ENCODE measurements around the gene FLT1.

The FLT1 gene

GRCh38 chr13:28485996-28486543 is 8.9 kb downstream of the FLT1 start:
- TF ChIP-seq POLR2AphosphoS5 (IDR thresholded peaks at IDR 0.05; ENCODE audit: low read depth, low read length) (no peak), FOXP2 (optimal IDR thresholded peaks at IDR 0.05; ENCODE audit: borderline replicate concordance, extremely low read depth, extremely low read length, insufficient read depth) (no peak), REST (IDR thresholded peaks at IDR 0.05; ENCODE audit: insufficient read depth in 1 of 2, low read depth in 2 of 2, low read length in 2 of 2) (no peak)

- TF ChIP-seq POLR2AphosphoS5 (IDR thresholded peaks at IDR 0.05; ENCODE audit: low read depth, low read length) = no peak
Observed at GRCh38 chr13:28485551-28485950, 9.4 kb downstream of the FLT1 start.

GRCh38 chr13:28485097-28485496 is 9.8 kb downstream of the FLT1 start:
- TF ChIP-seq SIN3A (IDR thresholded peaks at IDR 0.05; ENCODE audit: borderline replicate concordance, insufficient read depth, low read length) = no peak
- no peak for TF ChIP-seq POLR2AphosphoS5 (IDR thresholded peaks at IDR 0.05; ENCODE audit: low read depth, low read length)
- no peak for TF ChIP-seq REST (IDR thresholded peaks at IDR 0.05; ENCODE audit: insufficient read depth in 1 of 2, low read depth in 2 of 2, low read length in 2 of 2)
- TF ChIP-seq TAF1 (IDR thresholded peaks at IDR 0.05; ENCODE audit: borderline replicate concordance, insufficient read depth, low read length) = no peak
- TF ChIP-seq FOXP2 (optimal IDR thresholded peaks at IDR 0.05; ENCODE audit: borderline replicate concordance, extremely low read depth, extremely low read length, insufficient read depth) = no peak

DNA sequence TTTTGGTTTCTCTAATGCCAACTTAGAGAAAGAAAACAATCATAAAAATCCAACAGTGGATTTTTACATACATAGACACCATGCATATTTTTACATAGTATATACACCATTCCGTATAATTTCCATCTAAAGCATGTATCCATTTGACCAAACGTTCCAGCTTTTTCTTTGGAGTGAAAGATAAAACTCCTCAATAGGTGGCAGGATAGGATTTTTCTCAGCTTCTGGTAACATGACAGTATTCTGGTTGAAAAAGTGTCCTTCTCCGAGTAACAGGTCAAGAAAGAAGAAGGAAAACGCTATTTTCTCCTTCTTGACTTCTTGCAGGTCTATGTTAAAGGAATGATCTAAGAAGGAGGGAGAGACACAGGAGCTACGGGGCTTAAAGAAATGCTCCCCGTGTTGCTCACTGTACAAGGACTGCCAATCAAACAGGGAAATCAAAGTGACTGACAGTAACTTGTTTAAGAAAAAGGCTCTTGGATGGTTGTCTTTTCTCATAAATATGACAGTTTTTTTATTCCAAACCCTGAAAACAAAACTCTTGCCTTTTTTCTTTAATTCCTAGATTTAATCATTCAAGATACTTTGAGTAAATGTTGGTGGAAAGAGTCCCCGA is 11.5 kb downstream of the FLT1 start:
- TF ChIP-seq SIN3A (IDR thresholded peaks at IDR 0.05; ENCODE audit: borderline replicate concordance, insufficient read depth, low read length) (no peak), TAF1 (IDR thresholded peaks at IDR 0.05; ENCODE audit: borderline replicate concordance, insufficient read depth, low read length) (no peak), POLR2AphosphoS5 (IDR thresholded peaks at IDR 0.05; ENCODE audit: low read depth, low read length) (no peak)

DNA sequence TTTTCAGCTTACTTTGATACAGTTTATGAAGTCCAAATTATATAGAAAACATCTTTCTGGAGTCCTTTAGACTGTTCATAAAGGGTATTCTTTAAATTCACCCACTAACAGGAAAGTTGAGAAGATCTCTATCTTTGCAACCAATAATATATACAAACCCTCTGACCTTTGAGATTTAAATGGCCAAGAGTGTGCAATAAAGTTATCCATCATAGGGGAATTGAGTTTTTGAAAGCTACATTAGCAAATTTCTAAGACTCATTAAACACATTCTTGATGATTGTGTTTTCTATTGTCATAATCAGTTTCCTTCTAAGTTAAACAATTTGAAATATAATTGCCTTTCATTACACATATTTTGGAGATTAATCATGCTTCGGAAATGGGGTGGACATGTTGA is 15.9 kb downstream of the FLT1 start:
- no peak for TF ChIP-seq SIN3A (IDR thresholded peaks at IDR 0.05; ENCODE audit: borderline replicate concordance, insufficient read depth, low read length)
- no peak for TF ChIP-seq TAF1 (IDR thresholded peaks at IDR 0.05; ENCODE audit: borderline replicate concordance, insufficient read depth, low read length)
- no peak for TF ChIP-seq FOXP2 (optimal IDR thresholded peaks at IDR 0.05; ENCODE audit: borderline replicate concordance, extremely low read depth, extremely low read length, insufficient read depth)
- TF ChIP-seq POLR2AphosphoS5 (IDR thresholded peaks at IDR 0.05; ENCODE audit: low read depth, low read length) = no peak
- TF ChIP-seq REST (IDR thresholded peaks at IDR 0.05; ENCODE audit: insufficient read depth in 1 of 2, low read depth in 2 of 2, low read length in 2 of 2) = no peak

DNA sequence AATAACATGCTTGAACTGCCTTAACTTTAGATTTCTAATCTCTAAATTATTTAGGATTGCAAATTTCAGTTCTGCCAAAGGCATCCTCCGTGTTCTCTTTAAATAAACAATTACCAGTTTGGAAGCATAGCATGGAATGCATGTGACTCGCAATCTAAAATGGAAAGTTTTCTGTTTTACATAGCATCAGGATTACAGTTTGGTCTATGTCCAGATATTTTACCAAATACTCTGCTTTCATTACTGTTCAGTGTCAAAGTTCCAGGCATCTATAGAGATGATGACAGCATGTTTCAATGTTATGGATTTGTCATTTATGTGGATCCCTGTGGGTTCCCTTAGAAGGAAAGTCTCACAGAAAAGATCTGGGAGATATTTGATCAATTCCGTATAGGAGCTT is 16.8 kb downstream of the FLT1 start:
- no peak for TF ChIP-seq FOXP2 (optimal IDR thresholded peaks at IDR 0.05; ENCODE audit: borderline replicate concordance, extremely low read depth, extremely low read length, insufficient read depth)
- no peak for TF ChIP-seq REST (IDR thresholded peaks at IDR 0.05; ENCODE audit: insufficient read depth in 1 of 2, low read depth in 2 of 2, low read length in 2 of 2)
- TF ChIP-seq SIN3A (IDR thresholded peaks at IDR 0.05; ENCODE audit: borderline replicate concordance, insufficient read depth, low read length) = no peak
- no peak for TF ChIP-seq TAF1 (IDR thresholded peaks at IDR 0.05; ENCODE audit: borderline replicate concordance, insufficient read depth, low read length)
- no peak for TF ChIP-seq POLR2AphosphoS5 (IDR thresholded peaks at IDR 0.05; ENCODE audit: low read depth, low read length)
